Urinary bladder (tissue), 4 donors: Measurements from ENCODE around the gene FOXO3. TPM values are rescaled to one million over a fixed set of nuclear protein-coding genes. Genes with fewer than 3 reads are reported as not detected.

ENCODE experiments used
- DNase-seq: peaks from one replicate; pipeline ENCODE4 v3.0.0-alpha.2; 2015; ENCODE audit errors: extremely low spot score
- H3K27ac ChIP-seq: one replicate; pipeline ENCODE4 v1.5.1; 2013; ENCODE audit warnings: low read depth, mild to moderate bottlenecking, moderate library complexity
- H3K36me3 ChIP-seq: one replicate; pipeline ENCODE4 v1.6.1; 2013; ENCODE audit warnings: mild to moderate bottlenecking, moderate library complexity; ENCODE audit not compliant: insufficient read depth
- H3K4me1 ChIP-seq: one replicate; pipeline ENCODE4 v1.6.1; 2013; ENCODE audit warnings: mild to moderate bottlenecking, moderate library complexity; ENCODE audit not compliant: insufficient read depth
- H3K4me3 ChIP-seq: one replicate; pipeline ENCODE4 v1.5.1; 2013; ENCODE audit warnings: low read depth, low read length
- WGBS: extraction: QIAGEN DNeasy Blood & Tissue Kit; methylation state at CpG from one replicate; pipeline ENCODE4 v1.1.7; 2013; 5-methylcytosine and 5-hydroxymethylcytosine counted together
- polyA plus RNA-seq: library from polyadenylated mRNA; stranded (reverse); fragments of 200-250 nt; gene quantifications from one replicate; pipeline ENCODE4 v1.2.3, GENCODE V29; 2013
- total RNA-seq: library from RNA; depleted of rRNA; stranded (reverse); fragments of >200 nt; gene quantifications from one replicate; pipeline ENCODE4 v1.2.3, GENCODE V29; 2014
- donor health status: healthy with polysubstance abuse.
- donor health status: healthy.

FOXO3 gene
- total and polyA plus RNA-seq, 2 donors: 43.7 to 48.2 TPM

- DNase-seq: no peak
- no peak overlapping the region for H3K4me3 ChIP-seq
- H3K4me1 ChIP-seq: no peaks in the 10 kb centered on the region
- WGBS: 83% methylated on average over 15 of the region's 15 CpGs
- H3K27ac ChIP-seq: no peak overlapping the region
- no peaks in the 10 kb centered on the region for H3K36me3 ChIP-seq
These were observed 136.9 kb downstream of the FOXO3 start for GRCh38 chr6:108697561-108698161.

GRCh38 chr6:108698593-108699289 is 138.0 kb downstream of the FOXO3 start:
- H3K4me1 ChIP-seq: no peaks in the 10 kb centered on the region

GRCh38 chr6:108699290-108700041 is 138.7 kb downstream of the FOXO3 start:
- peak; percentile 41 for DNase-seq
- no peak overlapping the region for H3K4me3 ChIP-seq
- H3K4me1 ChIP-seq: no peaks in the 10 kb centered on the region
- 65% methylated on average over 17 of the region's 17 CpGs for WGBS
- H3K36me3 ChIP-seq: no peaks in the 10 kb centered on the region
- H3K27ac ChIP-seq: no peak overlapping the region

More at GRCh38 chr6:108698593-108699289, 138.0 kb downstream of the FOXO3 start:
- DNase-seq: no peak
- H3K36me3 ChIP-seq: no peaks in the 10 kb centered on the region
- no peak overlapping the region for H3K27ac ChIP-seq
- no peak overlapping the region for H3K4me3 ChIP-seq
- WGBS: 92% methylated on average over 11 of the region's 11 CpGs

- H3K4me3 ChIP-seq: no peak overlapping the region
- no peak for DNase-seq
- H3K27ac ChIP-seq: no peak overlapping the region
- H3K36me3 ChIP-seq: no peaks in the 10 kb centered on the region
- H3K4me1 ChIP-seq: no peaks in the 10 kb centered on the region
- WGBS: 93% methylated on average over 1 of the region's 1 CpG
These were observed 141.6 kb downstream of the FOXO3 start for GRCh38 chr6:108702106-108702851.

- 92% methylated on average over 8 of the region's 8 CpGs for WGBS
- Histone ChIP-seq H3K36me3 (no peaks in the 10 kb centered on the region), H3K27ac (no peak overlapping the region), H3K4me3 (no peak overlapping the region), H3K4me1 (no peaks in the 10 kb centered on the region)
- no peak for DNase-seq
These were observed 145.9 kb downstream of the FOXO3 start for GRCh38 chr6:108706649-108707048.

GRCh38 chr6:108707328-108707976 is 146.7 kb downstream of the FOXO3 start:
- DNase-seq: no peak
- Histone ChIP-seq H3K36me3 (no peaks in the 10 kb centered on the region), H3K4me3 (no peak overlapping the region), H3K27ac (no peak overlapping the region), H3K4me1 (no peaks in the 10 kb centered on the region)
- whole genome bisulfite sequencing: 82% methylated on average over 8 of the region's 8 CpGs

GRCh38 chr6:108710030-108710429 is 149.3 kb downstream of the FOXO3 start:
- WGBS: 34% methylated on average over 4 of the region's 4 CpGs
- Histone ChIP-seq H3K4me1 (no peaks in the 10 kb centered on the region), H3K4me3 (no peak overlapping the region), H3K36me3 (no peaks in the 10 kb centered on the region), H3K27ac (no peak overlapping the region)
- no peak for DNase-seq

GRCh38 chr6:108710551-108710950 is 149.8 kb downstream of the FOXO3 start:
- Histone ChIP-seq H3K4me3 (no peak overlapping the region), H3K27ac (no peak overlapping the region), H3K4me1 (no peaks in the 10 kb centered on the region), H3K36me3 (no peaks in the 10 kb centered on the region)
- DNase-seq: no peak
- WGBS: 58% methylated on average over 7 of the region's 7 CpGs

- Histone ChIP-seq H3K27ac (no peak overlapping the region), H3K4me1 (no peaks in the 10 kb centered on the region), H3K36me3 (no peaks in the 10 kb centered on the region), H3K4me3 (no peak overlapping the region)
- DNase-seq: no peak
- 52% methylated on average over 5 of the region's 5 CpGs for WGBS
These were observed 150.4 kb downstream of the FOXO3 start for GRCh38 chr6:108711071-108711470.

GRCh38 chr6:108711826-108712225 is 151.1 kb downstream of the FOXO3 start:
- H3K4me3 ChIP-seq: no peak overlapping the region
- H3K4me1 ChIP-seq: no peaks in the 10 kb centered on the region
- H3K27ac ChIP-seq: no peak overlapping the region
- no peaks in the 10 kb centered on the region for H3K36me3 ChIP-seq
- no peak for DNase-seq
- 67% methylated on average over 5 of the region's 5 CpGs for WGBS

- no peak for DNase-seq
- H3K36me3 ChIP-seq: no peaks in the 10 kb centered on the region
- H3K4me3 ChIP-seq: no peak overlapping the region
- no peaks in the 10 kb centered on the region for H3K4me1 ChIP-seq
- WGBS: 90% methylated on average over 2 of the region's 2 CpGs
- H3K27ac ChIP-seq: no peak overlapping the region
These were observed 152.2 kb downstream of the FOXO3 start for GRCh38 chr6:108712946-108713345.

- no peak for DNase-seq
- 56% methylated on average over 7 of the region's 7 CpGs for WGBS
- Histone ChIP-seq H3K4me1 (no peaks in the 10 kb centered on the region), H3K36me3 (no peaks in the 10 kb centered on the region), H3K4me3 (no peak overlapping the region), H3K27ac (no peak overlapping the region)
These were observed 153.5 kb downstream of the FOXO3 start for GRCh38 chr6:108714101-108714765.
